ENCODE data around the gene ALDH1B1. TPM values are rescaled to one million over a fixed set of nuclear protein-coding genes. Genes with fewer than 3 reads are reported as not detected.

Gene ALDH1B1
- total RNA-seq, 1 experiment from 2014 or later: 55.5 TPM

- no peak overlapping the region for H3K27ac Mint-ChIP-seq
- no peak for DNase-seq (ENCODE audit: low spot score)
Measured at GRCh38 chr9:38405785-38406184, 13.3 kb downstream of the ALDH1B1 start.

GRCh38 chr9:38406476-38407186, 14.1 kb downstream of the ALDH1B1 start:
- ATAC-seq (no peak), DNase-seq (ENCODE audit: low spot score) (no peak)
- H3K27ac Mint-ChIP-seq: no peak overlapping the region
- CTCF ChIA-PET: no interaction called here
- H3K9me3 Mint-ChIP-seq: no peaks in the 10 kb centered on the region
- POLR2A ChIA-PET: interaction anchor here (0.6 kb wide), 1 partner anchor 337 kb away, joined by 10 read pairs; no protein-coding TSS in a partner anchor
- no peak overlapping the region for H3K4me3 Mint-ChIP-seq
- peaks cover 4% of the 10 kb centered on the region; the same call in 1 of the 2 replicates for H3K36me3 Mint-ChIP-seq
- no peak for TF ChIP-seq SMAD4 (CRISPR knock-in tag; IDR thresholded peaks at IDR 0.05)
- no peak for TF ChIP-seq FOXK1 (CRISPR knock-in tag; IDR thresholded peaks at IDR 0.05)
- no peak for TF ChIP-seq ZNF396 (CRISPR knock-in tag; IDR thresholded peaks at IDR 0.05; ENCODE audit: borderline replicate concordance)
- TF ChIP-seq USF1 (CRISPR knock-in tag; IDR thresholded peaks at IDR 0.05): no peak
- TF ChIP-seq SOX15 (CRISPR knock-in tag; IDR thresholded peaks at IDR 0.05): no peak
- no peak for TF ChIP-seq ZMAT4 (CRISPR knock-in tag; IDR thresholded peaks at IDR 0.05)
- no peak for TF ChIP-seq ZNF512 (CRISPR knock-in tag; IDR thresholded peaks at IDR 0.05; ENCODE audit: borderline replicate concordance)
- no peak for TF ChIP-seq CDX4 (CRISPR knock-in tag; IDR thresholded peaks at IDR 0.05; ENCODE audit: borderline replicate concordance)
- TF ChIP-seq ZNF317 (CRISPR knock-in tag; IDR thresholded peaks at IDR 0.05; ENCODE audit: borderline replicate concordance, low read depth): no peak
- TF ChIP-seq E2F5 (CRISPR knock-in tag; IDR thresholded peaks at IDR 0.05): no peak
- no peaks in the 10 kb centered on the region for H3K27me3 Mint-ChIP-seq (ENCODE audit: low read depth)
- 0 out of 2 replicates have a peak, but pooled peaks cover 4% of the 10 kb centered on the region for H3K4me1 Mint-ChIP-seq

More at GRCh38 chr9:38405785-38406184, 13.3 kb downstream of the ALDH1B1 start:
- ChIA-PET POLR2A (no interaction called here), CTCF (interaction anchor here (1.0 kb wide), 1 partner anchor 11 kb away, joined by 4 read pairs; no protein-coding TSS in a partner anchor)
- Mint-ChIP-seq H3K4me1 (peaks cover 6% of the 10 kb centered on the region), H3K36me3 (peaks cover 3% of the 10 kb centered on the region; the same call in 1 of the 2 replicates), H3K4me3 (no peak overlapping the region), H3K9me3 (no peaks in the 10 kb centered on the region), H3K27me3 (ENCODE audit: low read depth) (no peaks in the 10 kb centered on the region)
- TF ChIP-seq ZSCAN18 (CRISPR knock-in tag; IDR thresholded peaks at IDR 0.05) (no peak), IRF2 (CRISPR knock-in tag; IDR thresholded peaks at IDR 0.05; ENCODE audit: borderline replicate concordance, low read depth) (no peak), IRF1 (CRISPR knock-in tag; IDR thresholded peaks at IDR 0.05) (no peak), HMGA2 (CRISPR knock-in tag; IDR thresholded peaks at IDR 0.05) (no peak), SMAD4 (CRISPR knock-in tag; IDR thresholded peaks at IDR 0.05) (no peak), ZNF121 (CRISPR knock-in tag; IDR thresholded peaks at IDR 0.05) (no peak), ZBTB21 (CRISPR knock-in tag; IDR thresholded peaks at IDR 0.05; ENCODE audit: borderline replicate concordance) (no peak), SMAD3 (CRISPR knock-in tag; IDR thresholded peaks at IDR 0.05; ENCODE audit: borderline replicate concordance) (no peak), NR2C2 (CRISPR knock-in tag; IDR thresholded peaks at IDR 0.05) (no peak), NR1H2 (CRISPR knock-in tag; IDR thresholded peaks at IDR 0.05) (no peak), TP53 (CRISPR knock-in tag; IDR thresholded peaks at IDR 0.05) (no peak), TEAD4 (CRISPR knock-in tag; IDR thresholded peaks at IDR 0.05) (no peak), USF1 (CRISPR knock-in tag; IDR thresholded peaks at IDR 0.05) (no peak), ZNF396 (CRISPR knock-in tag; IDR thresholded peaks at IDR 0.05; ENCODE audit: borderline replicate concordance) (no peak), KAT7 (CRISPR knock-in tag; IDR thresholded peaks at IDR 0.05; ENCODE audit: borderline replicate concordance) (no peak)
- ATAC-seq: no peak

Measured in WTC11 (cell line).